Breast epithelium (tissue), 3 donors: ENCODE data around the gene TPCN2.

ENCODE experiments used
- CTCF ChIP-seq, 3 donors: fragments of 450-650 bp; IDR thresholded peaks; one replicate each; pipeline ENCODE4 v1.5.1; 2016 to 2017; ENCODE audit warnings: antibody characterized with exemption in 3 of 3, mild to moderate bottlenecking in 3 of 3, moderate library complexity in 3 of 3
- POLR2A ChIP-seq: fragments of 450-650 bp; IDR thresholded peaks from one replicate; pipeline ENCODE4 v1.6.1; 2016; ENCODE audit warnings: antibody characterized with exemption, mild to moderate bottlenecking, moderate library complexity
- POLR2AphosphoS5 ChIP-seq, 3 donors: sonication (generic); formaldehyde crosslinking; IDR thresholded peaks; one replicate each; pipeline ENCODE4 v1.6.1; 2017; ENCODE audit warnings: antibody characterized with exemption in 3 of 3

- TF ChIP-seq CTCF (IDR thresholded peaks at IDR 0.05) (no peak), POLR2AphosphoS5 (IDR thresholded peaks at IDR 0.05) (no peak), POLR2A (no peak)
These were observed 45.3 kb upstream of the TPCN2 start for GRCh38 chr11:69003301-69003865.
